Measurements from ENCODE around the gene CNN3.
"Not testable (repeated sequence)": the region's sequence is repeated elsewhere in the genome, so short reads cannot be mapped to it uniquely, and the experiment has no call there.

The CNN3 gene

DNA sequence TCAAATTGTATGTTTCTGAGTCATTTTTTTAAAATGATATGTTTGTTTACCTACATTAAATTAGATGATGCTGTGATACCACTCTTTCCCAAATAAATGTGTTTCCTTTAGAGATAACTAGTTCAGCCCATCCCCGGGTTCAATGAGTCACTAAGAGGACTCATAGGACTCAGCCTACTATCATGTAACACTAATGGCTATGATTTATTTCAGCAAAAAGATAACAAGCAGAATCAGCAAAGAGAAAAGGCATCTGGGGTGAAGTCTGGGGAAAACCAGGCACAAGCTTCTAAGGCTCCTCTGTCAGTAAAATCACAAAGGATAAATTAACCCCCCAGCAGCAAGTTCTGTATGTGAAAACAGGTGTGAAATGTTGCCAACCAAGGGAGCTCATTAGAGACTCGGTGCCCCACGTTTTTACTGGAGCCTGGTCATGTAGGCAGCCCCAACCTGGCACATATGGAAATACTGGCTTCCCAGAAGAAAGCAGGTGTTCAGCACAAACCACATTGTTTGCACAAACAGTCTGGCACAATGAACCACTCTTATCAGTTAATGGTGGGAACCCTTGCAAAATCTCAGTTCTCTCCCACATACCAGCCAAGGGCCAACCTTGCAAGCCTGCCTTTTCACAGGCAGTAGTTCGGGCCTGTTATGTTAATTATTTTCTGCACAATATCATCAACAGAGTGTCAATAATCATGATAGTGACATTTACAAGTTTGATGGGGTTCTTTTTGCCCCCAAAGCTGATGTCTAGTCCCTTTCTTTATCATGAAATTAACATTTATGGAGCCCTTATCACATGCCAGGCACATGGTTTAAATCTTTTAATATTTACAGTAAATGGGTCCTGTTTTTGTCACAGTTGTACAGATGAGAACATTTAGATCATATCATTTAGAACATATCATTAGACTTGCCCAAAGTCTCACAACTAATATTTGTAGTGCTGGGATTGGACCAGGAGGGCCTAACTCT is 23.1 kb upstream of the CNN3 start:
- DNase-seq = peak; percentile 42 to 58

- DNase-seq = no peak
These were observed 20.5 kb upstream of the CNN3 start for GRCh38 chr1:94947437-94947836.

- DNase-seq = no peak
These were observed 20.0 kb upstream of the CNN3 start for GRCh38 chr1:94946886-94947285.

DNA sequence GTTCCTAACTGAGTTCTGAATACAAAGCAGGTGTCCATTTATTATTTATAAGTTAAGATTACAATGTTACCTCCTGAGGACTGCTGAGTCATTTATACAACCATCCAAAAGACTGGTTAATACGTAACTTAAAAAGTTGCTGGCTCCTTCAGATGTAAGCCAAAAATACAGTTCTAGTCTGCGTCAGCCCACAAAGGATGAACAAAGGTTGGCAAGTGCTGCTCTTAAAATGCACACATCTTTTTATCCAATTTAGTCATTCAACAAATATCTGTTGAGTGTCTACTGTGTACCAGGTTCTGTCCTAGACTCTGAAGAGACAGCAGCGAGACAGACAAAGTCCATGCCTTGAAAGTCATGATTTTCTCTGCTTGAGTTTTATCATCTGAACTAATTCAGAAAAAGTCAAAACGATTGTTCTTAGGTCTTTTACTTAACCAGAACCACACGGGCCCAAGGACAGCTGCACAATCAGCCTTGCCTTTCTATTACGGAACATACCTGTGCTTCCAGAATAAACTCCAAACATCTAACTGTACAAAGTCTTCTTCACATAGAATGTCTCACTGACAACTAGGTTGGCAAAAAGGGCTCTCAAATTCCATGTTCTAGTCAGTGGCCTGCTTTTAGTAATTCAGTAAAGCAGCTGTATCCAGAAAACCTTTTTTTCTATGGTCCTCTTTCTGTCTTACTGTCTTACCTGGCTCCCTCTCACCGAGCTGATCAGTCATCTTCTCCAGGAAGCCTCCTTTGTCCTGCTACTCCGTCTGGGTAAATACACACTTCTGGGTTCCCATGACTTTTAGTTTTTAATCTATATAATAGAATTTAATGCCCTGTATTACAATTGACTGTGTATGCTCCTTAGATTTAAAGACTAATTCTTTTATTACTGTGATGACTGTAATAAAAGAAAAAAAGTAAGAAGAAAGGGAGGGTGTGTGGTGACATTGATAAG is 15.5 kb upstream of the CNN3 start:
- DNase-seq = no peak

- not testable (repeated sequence) for DNase-seq
These were observed 14.6 kb upstream of the CNN3 start for GRCh38 chr1:94941480-94941879.

GRCh38 chr1:94940738-94941137 is 13.8 kb upstream of the CNN3 start:
- no peak for DNase-seq

DNA sequence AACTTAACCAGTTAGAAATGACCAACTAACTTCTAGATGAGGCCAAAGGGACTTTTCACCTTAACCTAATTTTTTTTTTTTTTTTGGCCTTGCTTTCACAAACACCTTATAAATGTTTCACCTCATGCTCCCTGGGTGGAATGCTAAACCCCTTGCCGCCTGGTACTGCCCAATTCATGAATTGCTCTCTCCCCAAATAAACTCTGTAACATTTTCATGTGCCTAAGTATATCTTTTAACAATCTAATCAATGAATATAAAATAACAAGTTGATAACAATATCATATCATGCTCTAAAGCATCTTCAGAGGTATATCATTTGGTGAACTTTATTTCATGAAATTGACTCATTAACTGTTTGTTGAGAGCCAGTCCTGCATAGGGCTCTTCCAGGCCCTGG is 10.9 kb upstream of the CNN3 start:
- no peak for DNase-seq

GRCh38 chr1:94936861-94937620 is 10.1 kb upstream of the CNN3 start:
- DNase-seq = no peak

- no peak for DNase-seq
These were observed 8.6 kb upstream of the CNN3 start for GRCh38 chr1:94935476-94935875.

DNA sequence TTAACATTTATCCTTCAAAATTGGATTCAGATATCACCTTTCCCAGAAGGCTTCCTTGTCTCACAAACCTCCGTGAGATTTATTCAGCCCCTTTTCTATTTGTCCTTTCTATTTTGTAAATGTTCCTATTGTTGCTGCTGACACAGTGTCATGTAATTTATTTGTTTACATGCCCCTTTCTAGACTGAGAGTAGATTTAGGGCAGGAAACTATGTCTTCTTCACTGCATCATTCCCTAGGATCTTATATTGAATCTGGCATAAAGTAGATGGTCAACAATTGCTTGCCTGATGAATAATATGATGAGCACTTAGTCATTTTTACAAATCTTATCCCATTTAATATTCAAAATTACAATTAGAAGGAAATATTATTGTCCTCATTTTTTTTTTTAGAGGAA is 8.1 kb upstream of the CNN3 start:
- no peak for DNase-seq

GRCh38 chr1:94934551-94934950 is 7.6 kb upstream of the CNN3 start:
- DNase-seq = no peak

DNA sequence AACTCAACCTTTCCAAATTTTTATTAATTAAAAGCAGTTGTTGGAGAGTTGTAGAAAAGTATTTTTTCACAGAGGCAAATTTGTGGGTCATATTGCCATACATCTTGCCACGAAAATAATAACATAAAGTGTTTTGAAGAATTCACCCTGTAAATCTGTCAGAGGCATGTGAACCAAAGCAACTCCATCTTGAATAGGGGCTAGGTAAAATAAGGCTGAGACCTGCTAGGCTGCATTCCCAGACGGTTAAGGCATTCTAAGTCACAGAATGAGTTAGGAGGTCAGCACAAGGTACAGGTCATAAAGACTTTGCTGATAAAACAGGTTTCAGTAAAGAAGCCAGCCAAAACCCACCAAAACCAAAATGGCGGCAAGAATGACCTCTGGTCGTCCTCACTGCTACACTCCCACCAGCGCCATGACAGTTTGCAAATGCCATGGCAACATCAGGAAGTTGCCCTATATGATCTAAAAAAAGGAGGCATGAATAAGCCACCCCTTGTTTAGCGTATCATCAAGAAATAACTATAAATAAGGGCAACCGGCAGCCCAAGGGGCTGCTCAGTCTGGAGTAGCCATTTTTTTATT is 4.4 kb upstream of the CNN3 start:
- DNase-seq = no peak

GRCh38 chr1:94929351-94930217 is 2.7 kb upstream of the CNN3 start:
- no peak for DNase-seq

GRCh38 chr1:94928293-94928939 is 1.5 kb upstream of the CNN3 start:
- DNase-seq = no peak

DNA sequence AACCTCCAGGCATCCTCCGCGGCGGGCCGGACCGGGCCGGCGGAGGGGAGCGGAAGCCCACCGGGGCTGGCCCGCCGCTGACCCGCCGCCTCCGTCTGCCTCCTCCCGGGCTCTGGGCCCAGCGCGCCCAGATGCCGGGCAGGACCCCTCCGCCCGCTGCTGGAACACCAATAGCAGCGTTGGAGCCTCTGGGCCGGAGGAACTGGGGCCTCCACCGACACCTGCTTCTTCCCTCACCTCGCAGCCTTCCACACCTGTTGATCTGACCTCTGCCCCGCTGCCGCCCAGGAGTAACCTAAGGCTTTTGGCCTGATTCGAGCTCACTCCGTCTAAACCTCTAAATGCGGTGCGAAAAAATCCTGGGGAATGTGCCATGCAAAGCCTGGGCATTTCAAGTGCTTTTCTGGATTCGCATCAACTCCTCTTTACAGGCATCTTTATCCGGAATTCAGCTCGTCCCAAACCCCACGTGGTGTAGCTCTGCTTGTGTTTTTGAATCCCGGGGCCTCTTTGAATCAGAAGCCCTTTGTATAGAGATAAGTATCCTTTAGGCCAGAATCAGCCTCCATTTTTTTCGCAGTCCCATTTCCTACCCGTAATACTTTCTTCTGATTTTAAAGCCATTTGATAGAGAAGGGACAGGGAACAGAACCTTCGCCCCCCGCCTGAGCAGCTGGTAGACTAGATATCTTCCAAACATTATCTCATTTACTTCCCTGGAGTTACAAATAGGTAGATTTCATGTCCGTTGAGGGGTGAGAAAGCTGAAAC is 680 bp upstream of the CNN3 start:
- DNase-seq = peak in 1 of 2 experiments; percentile 27

- peak in 1 of 2 experiments; percentile 12 for DNase-seq
These were observed 590 bp downstream of the CNN3 start for GRCh38 chr1:94926126-94926914.

GRCh38 chr1:94925561-94926125 is 1.3 kb downstream of the CNN3 start:
- peak; percentile 49 to 65 for DNase-seq

DNA sequence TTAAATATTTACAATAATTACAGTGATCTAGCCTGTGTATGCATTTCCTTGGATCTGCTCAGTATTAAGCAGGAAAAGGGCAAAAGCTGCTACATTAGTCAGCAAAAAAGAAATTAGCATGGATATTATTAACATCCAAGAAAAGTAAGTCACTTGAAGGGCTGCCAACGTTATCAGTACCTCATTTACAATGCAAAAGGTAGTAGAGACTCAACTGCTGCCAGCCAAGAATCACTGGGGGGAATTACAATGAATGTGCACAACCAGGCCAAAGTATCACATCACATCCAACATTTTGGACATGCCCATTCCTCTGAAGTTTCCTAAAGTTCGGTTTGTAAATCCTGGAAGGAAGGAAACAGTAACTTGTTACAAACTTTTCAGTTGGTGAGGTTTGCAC is 1.9 kb downstream of the CNN3 start:
- no peak for DNase-seq

All from NCI-H187 (cell line).